OCI-LY3 (cell line): ENCODE data around the gene C4BPB.

Experiments
- CTCF ChIP-seq: fragments of 200-600, 300-600 bp; sonication (generic); IDR thresholded peaks from 2 replicates; pipeline ENCODE4 v1.5.1; 2014; ENCODE audit warnings: antibody characterized with exemption, low read length, low read depth
- EZH2phosphoT487 ChIP-seq: fragments of 200-600 bp; shearing (Covaris generic); IDR thresholded peaks from 2 replicates; pipeline ENCODE4 v1.6.1; 2018; ENCODE audit warnings: antibody characterized with exemption, mixed run types, low read depth

GRCh38 chr1:207124389-207124788 lies 35.7 kb downstream of the C4BPB start:
- no peak for TF ChIP-seq CTCF
- TF ChIP-seq EZH2phosphoT487 = no peak
